ENCODE results near the gene EWSR1. TPM values are rescaled to one million over a fixed set of nuclear protein-coding genes. Genes with fewer than 3 reads are reported as not detected.

EWSR1 gene
- polyA plus RNA-seq, 3 donors from 2014 or later = 135 to 218 (median 214) TPM

DNA sequence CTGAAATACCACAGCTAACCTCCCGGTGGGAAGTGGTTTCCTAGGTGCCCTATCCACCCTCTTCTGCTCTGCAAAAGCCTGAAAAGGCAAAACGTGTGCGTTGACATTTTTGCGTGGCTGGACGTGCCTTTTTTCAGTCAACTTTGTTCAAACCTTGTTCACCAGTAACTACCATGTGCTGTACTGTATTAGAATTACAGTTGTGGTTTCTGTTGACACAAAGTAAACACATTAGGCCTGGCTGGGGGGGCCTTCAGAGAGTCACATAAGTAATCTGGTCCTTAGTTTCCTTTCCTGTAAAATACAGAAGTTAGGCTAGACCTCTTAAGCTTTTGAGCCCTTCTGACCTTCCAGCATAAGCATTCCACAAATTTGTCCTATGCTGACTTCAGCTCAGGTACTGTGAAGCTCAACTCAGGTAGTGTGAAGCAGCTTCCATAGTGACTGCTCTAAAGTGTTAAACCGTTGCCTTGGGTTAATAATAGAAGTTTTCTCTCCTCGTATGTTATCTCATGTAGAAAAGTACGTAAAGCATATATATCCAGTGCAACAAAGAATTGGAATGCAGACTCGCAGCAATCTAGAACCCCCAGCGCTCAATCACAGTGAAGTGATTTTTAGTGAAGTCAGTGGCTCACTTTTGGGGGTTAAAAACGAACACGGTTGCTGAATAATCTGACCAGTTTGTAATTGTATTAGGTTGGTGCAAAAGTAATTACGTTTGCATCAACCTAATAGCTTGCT lies 1.8 kb downstream of the EWSR1 start:
- peaks cover 78 to 81% of the 10 kb centered on the region in 2 donors for H3K4me1 Mint-ChIP-seq
- peaks cover 9% of the 10 kb centered on the region in 3 donors for H3K27me3 Mint-ChIP-seq (ENCODE audit: low read depth in 3 of 3)
- H3K36me3 Mint-ChIP-seq = peaks cover 4 to 34% (median 19%) of the 10 kb centered on the region in 3 donors
- H3K27ac Mint-ChIP-seq = peak overlapping the region; percentile 92 to 99 (median 95)
- H3K4me3 Mint-ChIP-seq = peak overlapping the region; percentile 94 to 99 (median 94)
- H3K9me3 Mint-ChIP-seq = no peaks in the 10 kb centered on the region
- DNase-seq = peak in 1 of 3 donors; percentile 13

- Mint-ChIP-seq H3K4me3 (peak overlapping the region; percentile 94 to 99 (median 94)), H3K4me1 (peaks cover 85 to 88% of the 10 kb centered on the region in 2 donors), H3K36me3 (peaks cover 4 to 40% (median 20%) of the 10 kb centered on the region in 3 donors), H3K9me3 (no peaks in the 10 kb centered on the region), H3K27ac (peak overlapping the region; percentile 86 to 99 (median 95)), H3K27me3 (ENCODE audit: low read depth in 3 of 3) (peaks cover 9% of the 10 kb centered on the region in 3 donors)
- DNase-seq = no peak
These were observed 2.6 kb downstream of the EWSR1 start for GRCh38 chr22:29270475-29271271.

DNA sequence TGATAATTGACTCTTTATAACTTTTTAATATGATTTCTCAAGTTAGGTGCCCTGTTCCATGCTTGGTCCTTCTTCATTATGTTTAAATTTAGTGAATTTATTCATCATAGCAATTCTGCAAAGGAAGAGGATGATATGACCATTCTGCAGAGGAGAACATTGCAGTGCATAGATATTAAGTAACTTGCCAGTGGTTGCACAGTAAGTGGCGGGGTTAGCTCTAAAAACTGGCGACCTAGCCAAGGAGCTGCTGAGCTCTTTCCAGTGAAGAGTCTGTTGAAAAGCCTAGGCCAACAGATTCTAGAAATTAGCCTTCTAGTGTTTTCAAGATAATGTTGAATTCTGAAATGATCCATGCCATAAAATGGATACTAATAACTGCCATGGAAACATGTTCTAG lies 4.6 kb downstream of the EWSR1 start:
- Mint-ChIP-seq H3K27ac (peak overlapping the region in 1 of 6 donors; percentile 4), H3K4me3 (peak overlapping the region in 2 of 5 donors; percentile 30 to 58), H3K27me3 (ENCODE audit: low read depth in 3 of 3) (peaks cover 7 to 11% (median 9%) of the 10 kb centered on the region in 3 donors), H3K36me3 (peaks cover 10 to 51% (median 27%) of the 10 kb centered on the region in 3 donors), H3K9me3 (no peaks in the 10 kb centered on the region), H3K4me1 (peaks cover 88 to 95% of the 10 kb centered on the region in 2 donors)
- DNase-seq = no peak

GRCh38 chr22:29275167-29275566 lies 7.1 kb downstream of the EWSR1 start:
- Mint-ChIP-seq H3K4me1 (peaks cover 76 to 92% of the 10 kb centered on the region in 2 donors), H3K4me3 (peak overlapping the region in 1 of 5 donors; percentile 11), H3K9me3 (no peaks in the 10 kb centered on the region), H3K36me3 (peaks cover 16 to 66% (median 32%) of the 10 kb centered on the region in 3 donors), H3K27ac (peak overlapping the region in 1 of 6 donors; percentile 30), H3K27me3 (ENCODE audit: low read depth in 3 of 3) (peaks cover 0 to 6% (median 0%) of the 10 kb centered on the region in 3 donors)
- DNase-seq = no peak

- no peaks in the 10 kb centered on the region for H3K9me3 Mint-ChIP-seq
- no peak for DNase-seq
- peak overlapping the region in 2 of 6 donors; percentile 5 to 22 for H3K27ac Mint-ChIP-seq
- H3K27me3 Mint-ChIP-seq (ENCODE audit: low read depth in 3 of 3) = peaks cover 0 to 11% (median 0%) of the 10 kb centered on the region in 3 donors
- H3K4me3 Mint-ChIP-seq = peak overlapping the region in 2 of 5 donors; percentile 2 to 5
- peaks cover 71 to 87% of the 10 kb centered on the region in 2 donors for H3K4me1 Mint-ChIP-seq
- H3K36me3 Mint-ChIP-seq = peaks cover 16 to 65% (median 32%) of the 10 kb centered on the region in 3 donors
These were observed 7.9 kb downstream of the EWSR1 start for GRCh38 chr22:29275819-29276565.

DNA sequence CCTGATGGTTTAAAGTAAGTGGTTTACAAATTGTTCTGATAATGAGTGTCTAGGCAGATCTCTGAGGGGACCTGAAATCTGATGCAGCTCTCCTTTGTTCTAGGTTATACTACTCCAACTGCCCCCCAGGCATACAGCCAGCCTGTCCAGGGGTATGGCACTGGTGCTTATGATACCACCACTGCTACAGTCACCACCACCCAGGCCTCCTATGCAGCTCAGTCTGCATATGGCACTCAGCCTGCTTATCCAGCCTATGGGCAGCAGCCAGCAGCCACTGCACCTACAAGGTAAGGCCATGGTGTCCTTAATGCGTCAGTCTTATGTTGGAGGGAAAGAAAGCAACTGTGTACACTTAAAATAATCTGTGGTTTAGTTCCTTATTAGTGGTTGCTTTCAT lies 9.9 kb downstream of the EWSR1 start:
- peak overlapping the region in 3 of 6 donors; percentile 12 to 43 (median 17) for H3K27ac Mint-ChIP-seq
- no peak overlapping the region for H3K4me3 Mint-ChIP-seq
- no peaks in the 10 kb centered on the region for H3K9me3 Mint-ChIP-seq
- no peak for DNase-seq
- H3K4me1 Mint-ChIP-seq = peaks cover 59 to 78% of the 10 kb centered on the region in 2 donors
- peaks cover 16 to 72% (median 40%) of the 10 kb centered on the region in 3 donors for H3K36me3 Mint-ChIP-seq
- peaks cover 0 to 11% (median 2%) of the 10 kb centered on the region in 3 donors for H3K27me3 Mint-ChIP-seq (ENCODE audit: low read depth in 3 of 3)

- Mint-ChIP-seq H3K4me1 (peaks cover 20 to 54% of the 10 kb centered on the region in 2 donors), H3K4me3 (no peak overlapping the region), H3K9me3 (no peaks in the 10 kb centered on the region), H3K27me3 (ENCODE audit: low read depth in 3 of 3) (peaks cover 0 to 16% (median 4%) of the 10 kb centered on the region in 3 donors), H3K36me3 (peaks cover 16 to 69% (median 42%) of the 10 kb centered on the region in 3 donors), H3K27ac (peak overlapping the region in 1 of 6 donors; percentile 12)
- DNase-seq = no peak
These were observed 16.1 kb downstream of the EWSR1 start for GRCh38 chr22:29284196-29284595.

DNA sequence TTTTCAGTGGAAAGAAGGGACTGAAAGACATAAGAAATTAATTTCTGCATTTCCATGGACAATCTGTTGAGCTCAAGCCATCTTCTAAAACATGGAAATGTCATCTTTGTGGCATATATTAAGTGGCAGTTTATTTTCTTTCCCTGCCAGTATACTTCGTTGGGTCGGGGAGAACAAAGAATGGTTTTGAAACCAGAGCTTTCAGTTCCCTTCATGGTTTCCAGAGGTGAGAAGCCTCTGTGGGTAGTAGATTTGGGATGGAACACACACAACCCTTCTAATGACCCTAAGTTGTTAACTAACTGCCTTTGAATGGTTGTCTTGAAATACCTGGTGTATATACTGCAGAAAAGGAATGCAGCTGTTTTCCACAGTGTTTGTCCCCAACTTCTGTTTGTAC lies 20.8 kb downstream of the EWSR1 start:
- DNase-seq = no peak
- Mint-ChIP-seq H3K4me3 (no peak overlapping the region), H3K9me3 (no peaks in the 10 kb centered on the region), H3K27me3 (ENCODE audit: low read depth in 3 of 3) (peaks cover 0 to 11% (median 4%) of the 10 kb centered on the region in 3 donors), H3K36me3 (peaks cover 16 to 68% (median 46%) of the 10 kb centered on the region in 3 donors), H3K4me1 (peaks cover 12 to 57% of the 10 kb centered on the region in 2 donors), H3K27ac (peak overlapping the region in 1 of 6 donors; percentile 65)

DNA sequence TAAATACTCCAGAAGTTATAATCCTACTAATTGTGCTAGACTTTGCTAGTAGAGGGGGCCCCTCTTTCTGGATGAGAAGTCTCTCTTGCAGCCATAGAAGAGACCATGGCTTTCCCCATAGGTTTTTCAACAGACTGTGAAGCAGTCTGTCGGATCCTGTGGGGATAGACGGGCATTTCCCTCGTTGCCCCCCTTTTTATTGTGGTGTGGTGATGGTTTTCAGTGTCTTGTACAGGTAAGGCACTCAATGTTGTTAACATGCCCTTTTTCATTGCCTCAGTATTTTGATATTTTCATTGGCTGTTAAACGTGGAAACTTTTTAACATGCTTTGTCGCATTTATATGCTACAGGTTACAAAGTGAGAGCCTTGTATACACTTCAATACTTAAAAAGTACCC lies 22.0 kb downstream of the EWSR1 start:
- no peaks in the 10 kb centered on the region for H3K9me3 Mint-ChIP-seq
- H3K4me1 Mint-ChIP-seq = peaks cover 11 to 57% of the 10 kb centered on the region in 2 donors
- DNase-seq = no peak
- peaks cover 0 to 9% (median 5%) of the 10 kb centered on the region in 3 donors for H3K27me3 Mint-ChIP-seq (ENCODE audit: low read depth in 3 of 3)
- no peak overlapping the region for H3K27ac Mint-ChIP-seq
- no peak overlapping the region for H3K4me3 Mint-ChIP-seq
- peaks cover 13 to 61% (median 42%) of the 10 kb centered on the region in 3 donors for H3K36me3 Mint-ChIP-seq

DNA sequence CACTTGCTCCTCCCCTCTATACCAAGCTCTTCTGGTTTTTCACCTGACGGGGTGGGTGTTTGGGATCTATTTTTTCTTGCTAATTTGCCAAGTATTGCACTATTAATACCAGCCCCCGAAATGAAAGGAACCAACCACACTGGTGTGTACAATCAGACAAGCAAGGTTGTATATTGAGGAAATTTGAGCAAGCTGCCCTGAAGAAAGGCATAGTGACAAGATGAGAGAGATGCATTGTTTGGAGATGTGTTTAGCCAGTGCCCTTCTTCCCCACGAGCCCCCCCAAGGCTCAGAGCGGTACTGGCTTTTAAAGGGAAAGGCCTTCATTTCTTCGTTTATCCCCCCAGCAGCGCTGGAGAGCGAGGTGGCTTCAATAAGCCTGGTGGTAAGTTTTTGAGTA lies 23.1 kb downstream of the EWSR1 start:
- Mint-ChIP-seq H3K9me3 (no peaks in the 10 kb centered on the region), H3K27ac (no peak overlapping the region), H3K4me3 (no peak overlapping the region), H3K36me3 (peaks cover 13 to 64% (median 37%) of the 10 kb centered on the region in 3 donors), H3K27me3 (ENCODE audit: low read depth in 3 of 3) (peaks cover 0 to 9% (median 4%) of the 10 kb centered on the region in 3 donors), H3K4me1 (peaks cover 11 to 57% of the 10 kb centered on the region in 2 donors)
- DNase-seq = no peak

DNA sequence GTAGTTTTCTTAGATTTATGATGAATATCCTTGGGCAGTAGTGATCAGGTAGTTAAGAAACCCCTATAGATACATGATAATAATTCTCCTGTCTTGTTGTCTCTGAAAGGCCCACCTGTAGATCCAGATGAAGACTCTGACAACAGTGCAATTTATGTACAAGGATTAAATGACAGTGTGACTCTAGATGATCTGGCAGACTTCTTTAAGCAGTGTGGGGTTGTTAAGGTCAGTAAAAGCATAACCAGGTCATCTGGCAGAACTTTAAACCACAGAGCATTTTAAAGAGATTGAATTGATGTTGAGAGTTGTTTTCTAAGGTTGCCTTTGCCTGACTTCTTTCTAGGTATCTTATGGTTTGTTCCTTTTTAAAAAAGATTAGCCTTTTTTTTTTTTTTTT lies 24.3 kb downstream of the EWSR1 start:
- Mint-ChIP-seq H3K4me3 (no peak overlapping the region), H3K27ac (no peak overlapping the region), H3K9me3 (no peaks in the 10 kb centered on the region), H3K27me3 (ENCODE audit: low read depth in 3 of 3) (peaks cover 0 to 7% (median 6%) of the 10 kb centered on the region in 3 donors), H3K4me1 (peaks cover 6 to 46% of the 10 kb centered on the region in 2 donors), H3K36me3 (peaks cover 6 to 61% (median 30%) of the 10 kb centered on the region in 3 donors)
- no peak for DNase-seq

DNA sequence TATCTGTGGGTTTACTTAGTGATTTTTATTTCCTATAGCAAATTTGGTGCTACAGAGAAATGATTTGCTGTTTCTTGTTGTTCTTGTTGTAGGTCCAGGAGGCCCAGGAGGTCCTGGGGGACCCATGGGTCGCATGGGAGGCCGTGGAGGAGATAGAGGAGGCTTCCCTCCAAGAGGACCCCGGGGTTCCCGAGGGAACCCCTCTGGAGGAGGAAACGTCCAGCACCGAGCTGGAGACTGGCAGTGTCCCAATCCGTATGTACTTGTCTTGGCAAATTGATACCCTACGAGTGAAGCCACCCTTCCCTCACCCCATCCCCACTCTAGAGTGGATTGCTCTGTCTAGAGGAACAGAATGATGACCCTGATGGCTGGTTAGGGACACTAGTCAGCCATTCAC lies 30.6 kb downstream of the EWSR1 start:
- Mint-ChIP-seq H3K4me3 (no peak overlapping the region), H3K4me1 (peaks cover 0 to 5% of the 10 kb centered on the region in 2 donors), H3K9me3 (no peaks in the 10 kb centered on the region), H3K36me3 (peaks cover 13 to 50% (median 21%) of the 10 kb centered on the region in 3 donors), H3K27ac (no peak overlapping the region), H3K27me3 (ENCODE audit: low read depth in 3 of 3) (peaks cover 0 to 19% (median 19%) of the 10 kb centered on the region in 3 donors)
- no peak for DNase-seq
